Endothelial cell (in vitro differentiated cells): ENCODE measurements around the gene KCTD21. TPM values are rescaled to one million over a fixed set of nuclear protein-coding genes. Genes with fewer than 3 reads are reported as not detected.
A peak's percentile ranks its signal among the peaks of the same experiment; 100 is the strongest.

Source experiments
- DNase-seq: peaks from one replicate; pipeline ENCODE4 v3.0.0; 2021; ENCODE audit warnings: low spot score
- H3K27ac Mint-ChIP-seq: one replicate; pipeline ENCODE4 v1.8.0; 2021; ENCODE audit warnings: mixed read lengths, inconsistent platforms; ENCODE audit not compliant: unreplicated experiment
- H3K27me3 Mint-ChIP-seq: one replicate; pipeline ENCODE4 v1.8.0; 2021; ENCODE audit warnings: mild to moderate bottlenecking, moderate library complexity, mixed read lengths, inconsistent platforms; ENCODE audit not compliant: unreplicated experiment
- H3K36me3 Mint-ChIP-seq: one replicate; pipeline ENCODE4 v1.8.0; 2021; ENCODE audit warnings: mild to moderate bottlenecking, low read depth, mixed read lengths, inconsistent platforms; ENCODE audit not compliant: unreplicated experiment
- H3K4me1 Mint-ChIP-seq: one replicate; pipeline ENCODE4 v1.8.0; 2021; ENCODE audit warnings: mild to moderate bottlenecking, mixed read lengths, inconsistent platforms; ENCODE audit not compliant: unreplicated experiment
- H3K4me3 Mint-ChIP-seq: one replicate; pipeline ENCODE4 v1.8.0; 2021; ENCODE audit warnings: mild to moderate bottlenecking, mixed read lengths, inconsistent platforms; ENCODE audit not compliant: unreplicated experiment
- H3K9me3 Mint-ChIP-seq: one replicate; pipeline ENCODE4 v1.8.0; 2021; ENCODE audit warnings: mixed read lengths, inconsistent platforms; ENCODE audit not compliant: unreplicated experiment
- total RNA-seq: library from RNA; stranded (reverse); fragmentation: NEBNext Ultra II Directional; extraction: Animal tissue kit (Norgen Biotek cat#: 25700); gene quantifications from one replicate; pipeline ENCODE4 v1.2.1, GENCODE V29; 2021; ENCODE audit not compliant: unreplicated experiment
- TF ChIP-seq, protein P1 (sequence below): fragments of 200-600 bp; sonication (generic); IDR thresholded peaks from one replicate; pipeline ENCODE4 v1.5.0; 2021; ENCODE audit warnings: antibody characterized with exemption; ENCODE audit not compliant: unreplicated experiment

KCTD21 gene
- total RNA-seq, 1 donor from 2014 or later, result 11.4 TPM

DNA sequence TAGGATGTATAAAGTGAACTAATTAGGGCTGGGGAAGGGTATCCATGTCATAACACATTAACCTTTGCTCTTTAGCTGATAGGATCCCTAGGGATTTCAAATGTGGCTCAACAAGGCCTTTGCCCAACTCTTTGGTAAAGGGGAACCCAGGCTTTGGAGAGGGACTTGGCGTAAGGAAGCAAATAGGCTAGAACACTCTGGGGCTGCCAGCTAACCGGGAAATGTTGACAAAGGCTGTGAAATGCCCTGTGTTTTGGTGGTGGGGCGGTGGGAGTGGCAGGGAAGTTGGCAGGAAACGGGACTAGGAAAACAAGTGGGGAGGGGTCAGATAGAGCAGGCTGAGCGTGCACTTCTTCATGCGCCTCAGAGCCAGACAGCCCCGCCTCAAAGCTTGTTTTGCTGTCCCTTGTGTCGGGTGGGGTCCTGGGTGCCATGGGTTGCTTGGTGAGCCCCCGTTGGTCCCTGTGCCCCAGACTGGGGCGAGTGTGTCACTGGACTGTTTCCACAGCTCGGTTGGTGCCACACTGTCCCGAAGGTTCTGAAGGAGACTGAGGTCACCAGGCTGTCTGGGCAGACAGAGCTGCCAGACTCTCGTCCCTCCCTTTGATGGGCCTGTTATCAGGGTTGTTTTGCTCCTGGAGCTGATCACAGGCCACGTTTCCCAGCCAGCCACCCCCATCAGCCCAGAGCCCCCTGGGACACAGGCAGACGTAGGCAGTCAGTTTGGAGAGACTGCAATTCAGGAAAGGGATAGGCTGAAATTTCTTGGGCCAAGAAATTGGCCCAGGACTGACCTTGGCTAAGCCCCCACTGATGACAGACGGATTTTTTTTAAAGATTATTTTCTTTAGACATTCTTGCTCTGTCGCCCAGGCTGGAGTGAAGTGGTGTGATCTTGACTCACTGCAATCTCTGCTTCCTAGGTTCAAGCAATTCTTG lies 19.6 kb downstream of the KCTD21 start:
- peak overlapping the region; percentile 24 for H3K4me3 Mint-ChIP-seq
- peak overlapping the region; percentile 74 for H3K27ac Mint-ChIP-seq

DNA sequence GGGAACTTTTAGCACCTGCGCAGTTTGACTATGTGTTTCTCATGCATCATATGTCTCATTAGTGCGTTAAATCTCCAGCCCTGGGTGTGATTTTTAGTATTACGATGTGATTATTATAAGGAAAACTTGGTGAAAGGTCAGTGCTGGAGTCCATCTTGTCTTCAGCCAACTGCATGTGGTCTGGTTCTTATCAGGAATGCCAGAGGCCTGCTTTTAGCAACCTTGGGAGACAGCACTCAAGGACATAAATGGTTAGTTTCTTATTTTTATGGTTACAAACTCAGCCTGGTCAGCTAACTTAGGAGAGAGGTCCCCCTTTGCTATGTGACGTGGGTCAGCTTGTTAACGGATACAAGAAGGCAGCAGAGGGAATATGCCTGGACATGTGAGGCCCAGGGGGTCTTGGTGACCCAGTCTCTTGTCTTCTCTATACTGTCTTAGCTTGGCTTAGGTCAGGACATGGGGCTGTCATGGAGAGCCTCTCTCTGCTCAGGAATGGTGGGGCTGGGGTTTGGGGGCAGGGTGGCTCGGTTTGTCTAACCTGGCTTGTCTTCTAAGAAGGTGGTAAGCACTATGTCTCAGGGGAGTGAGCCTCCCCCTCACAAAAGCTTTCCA lies 21.5 kb downstream of the KCTD21 start:
- TF ChIP-seq, protein P1, sequence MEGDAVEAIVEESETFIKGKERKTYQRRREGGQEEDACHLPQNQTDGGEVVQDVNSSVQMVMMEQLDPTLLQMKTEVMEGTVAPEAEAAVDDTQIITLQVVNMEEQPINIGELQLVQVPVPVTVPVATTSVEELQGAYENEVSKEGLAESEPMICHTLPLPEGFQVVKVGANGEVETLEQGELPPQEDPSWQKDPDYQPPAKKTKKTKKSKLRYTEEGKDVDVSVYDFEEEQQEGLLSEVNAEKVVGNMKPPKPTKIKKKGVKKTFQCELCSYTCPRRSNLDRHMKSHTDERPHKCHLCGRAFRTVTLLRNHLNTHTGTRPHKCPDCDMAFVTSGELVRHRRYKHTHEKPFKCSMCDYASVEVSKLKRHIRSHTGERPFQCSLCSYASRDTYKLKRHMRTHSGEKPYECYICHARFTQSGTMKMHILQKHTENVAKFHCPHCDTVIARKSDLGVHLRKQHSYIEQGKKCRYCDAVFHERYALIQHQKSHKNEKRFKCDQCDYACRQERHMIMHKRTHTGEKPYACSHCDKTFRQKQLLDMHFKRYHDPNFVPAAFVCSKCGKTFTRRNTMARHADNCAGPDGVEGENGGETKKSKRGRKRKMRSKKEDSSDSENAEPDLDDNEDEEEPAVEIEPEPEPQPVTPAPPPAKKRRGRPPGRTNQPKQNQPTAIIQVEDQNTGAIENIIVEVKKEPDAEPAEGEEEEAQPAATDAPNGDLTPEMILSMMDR, result no peak
- Mint-ChIP-seq H3K4me3 (no peak overlapping the region), H3K36me3 (peaks cover 8% of the 10 kb centered on the region), H3K9me3 (no peaks in the 10 kb centered on the region), H3K27ac (no peak overlapping the region), H3K27me3 (peaks cover 3% of the 10 kb centered on the region), H3K4me1 (peaks cover 13% of the 10 kb centered on the region)
- no peak for DNase-seq

More for the DNA sequence above, 19.6 kb downstream of the KCTD21 start:
- Mint-ChIP-seq H3K36me3 (peaks cover 24% of the 10 kb centered on the region), H3K27me3 (peaks cover 3% of the 10 kb centered on the region), H3K4me1 (peaks cover 13% of the 10 kb centered on the region), H3K9me3 (no peaks in the 10 kb centered on the region)
- peak; percentile 19 for DNase-seq
- TF ChIP-seq, protein P1, result no peak

DNA sequence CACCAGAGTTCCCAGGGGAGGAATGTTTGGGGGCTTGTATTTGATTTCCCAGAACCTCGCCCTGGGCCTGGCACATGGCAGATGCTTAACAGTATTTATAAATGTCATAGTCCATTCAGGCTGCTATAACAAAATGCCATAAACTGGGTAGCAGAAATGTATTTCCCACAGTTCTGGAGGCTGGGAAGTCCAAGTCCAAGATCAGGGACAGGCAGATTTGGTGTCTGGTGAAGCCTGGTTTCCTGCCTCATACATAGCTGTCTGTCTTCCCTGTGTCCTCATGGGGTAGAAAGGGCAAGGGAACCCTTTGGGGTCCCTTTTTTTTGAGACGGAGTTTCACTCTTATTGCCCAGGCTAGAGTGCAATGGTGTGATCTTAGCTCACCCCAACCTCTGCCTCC lies 24.0 kb downstream of the KCTD21 start:
- Mint-ChIP-seq H3K4me1 (peaks cover 13% of the 10 kb centered on the region), H3K4me3 (no peak overlapping the region), H3K27me3 (peaks cover 7% of the 10 kb centered on the region), H3K36me3 (no peaks in the 10 kb centered on the region), H3K9me3 (no peaks in the 10 kb centered on the region), H3K27ac (no peak overlapping the region)
- no peak for DNase-seq
- TF ChIP-seq, protein P1, result no peak

DNA sequence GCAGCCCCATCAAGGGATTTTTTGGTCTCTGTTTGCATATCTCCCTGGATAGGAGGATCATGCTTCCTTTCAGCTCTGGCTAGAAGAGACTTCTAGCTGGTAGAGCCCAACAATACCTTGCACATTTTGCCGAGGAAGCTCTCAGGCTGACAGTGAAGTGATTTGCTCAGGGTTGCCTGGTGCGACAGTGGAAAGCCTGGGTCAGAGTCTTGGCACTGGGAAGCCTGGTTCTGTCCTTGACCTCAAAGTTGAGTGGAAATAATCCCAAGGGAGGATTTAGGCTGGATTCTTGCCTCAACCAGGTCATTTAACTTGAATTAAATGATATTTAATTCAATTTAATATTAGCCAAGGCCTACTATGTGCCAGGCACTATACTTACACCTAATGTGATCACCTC lies 24.6 kb downstream of the KCTD21 start:
- H3K27ac Mint-ChIP-seq, result no peak overlapping the region
- no peak for DNase-seq
- no peak overlapping the region for H3K4me3 Mint-ChIP-seq
- TF ChIP-seq, protein P1, result no peak
- H3K36me3 Mint-ChIP-seq, result no peaks in the 10 kb centered on the region
- peaks cover 7% of the 10 kb centered on the region for H3K27me3 Mint-ChIP-seq
- H3K9me3 Mint-ChIP-seq, result no peaks in the 10 kb centered on the region
- peaks cover 10% of the 10 kb centered on the region for H3K4me1 Mint-ChIP-seq

DNA sequence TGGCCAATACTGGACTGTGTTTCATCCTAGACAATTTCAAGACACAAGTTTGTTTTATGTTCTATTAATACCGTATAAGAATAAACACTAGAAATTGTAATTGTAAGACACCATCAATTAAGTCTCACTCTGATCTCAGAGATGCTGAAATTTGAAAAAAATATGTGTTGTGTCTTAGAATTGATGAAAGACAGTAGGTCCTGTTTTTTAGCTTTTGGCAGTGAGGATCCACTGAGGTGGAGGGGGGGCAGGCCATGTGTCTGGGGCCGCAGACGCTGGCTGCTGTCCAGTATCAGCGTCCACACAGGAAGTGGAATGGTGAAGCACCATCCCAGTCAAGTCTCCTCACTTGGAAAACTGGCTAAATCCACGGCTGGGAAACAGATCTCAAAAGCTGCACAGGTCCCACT lies 26.5 kb downstream of the KCTD21 start:
- Mint-ChIP-seq H3K9me3 (no peaks in the 10 kb centered on the region), H3K36me3 (no peaks in the 10 kb centered on the region), H3K27me3 (peaks cover 6% of the 10 kb centered on the region), H3K27ac (no peak overlapping the region), H3K4me1 (no peaks in the 10 kb centered on the region), H3K4me3 (no peak overlapping the region)
- DNase-seq, result no peak
- TF ChIP-seq, protein P1, result no peak
